HepG2 (cell line): Measurements from ENCODE around the gene HMGN4. TPM values are rescaled to one million over a fixed set of nuclear protein-coding genes. Genes with fewer than 3 reads are reported as not detected.

Experiments used
- ARID2 ChIP-seq: sonication (generic); formaldehyde crosslinking; IDR thresholded peaks from 2 replicates; pipeline ENCODE4 v1.8.1; 2022; ENCODE audit warnings: mild to moderate bottlenecking, missing genetic modification reagents, borderline replicate concordance
- CBX5 ChIP-seq: sonication (generic); formaldehyde crosslinking; IDR thresholded peaks from 2 replicates; pipeline ENCODE4 v1.4.0; 2020; ENCODE audit warnings: missing genetic modification reagents, borderline replicate concordance
- ELF3 ChIP-seq: IDR thresholded peaks from 2 replicates; pipeline ENCODE4 v1.6.1; 2016; ENCODE audit warnings: missing genetic modification reagents, missing compliant biosample characterization
- IKZF4 ChIP-seq: sonication (generic); formaldehyde crosslinking; IDR thresholded peaks from 2 replicates; pipeline ENCODE4 v1.5.1; 2020; ENCODE audit warnings: borderline replicate concordance, mild to moderate bottlenecking, low read depth, missing genetic modification reagents; ENCODE audit errors: not compliant biosample characterization
- IRF1 ChIP-seq: sonication (generic); formaldehyde crosslinking; IDR thresholded peaks from 2 replicates; pipeline ENCODE4 v1.4.0; 2020; ENCODE audit warnings: low read depth, mild to moderate bottlenecking, missing genetic modification reagents
- SP140L ChIP-seq: sonication (generic); formaldehyde crosslinking; IDR thresholded peaks from 2 replicates; pipeline ENCODE4 v1.4.0; 2020; ENCODE audit warnings: missing genetic modification reagents, borderline replicate concordance
- TEAD3 ChIP-seq: optimal IDR thresholded peaks from 2 replicates; pipeline ENCODE3; 2016; ENCODE audit warnings: borderline replicate concordance
- TP53 ChIP-seq: sonication (generic); formaldehyde crosslinking; conservative IDR thresholded peaks from 2 replicates; pipeline ENCODE4 v1.4.0; 2020; ENCODE audit warnings: missing genetic modification reagents
- YEATS4 ChIP-seq: sonication (generic); formaldehyde crosslinking; IDR thresholded peaks from 2 replicates; pipeline ENCODE4 v1.4.0; 2020; ENCODE audit warnings: missing genetic modification reagents, borderline replicate concordance
- ZBTB26 ChIP-seq: IDR thresholded peaks from 2 replicates; pipeline ENCODE4 v1.6.1; 2016; ENCODE audit warnings: missing compliant biosample characterization, missing genetic modification reagents, borderline replicate concordance
- ZNF558 ChIP-seq: sonication (generic); formaldehyde crosslinking; IDR thresholded peaks from 2 replicates; pipeline ENCODE4 v1.9.0; 2022; ENCODE audit warnings: mild to moderate bottlenecking, missing genetic modification reagents, borderline replicate concordance
- polyA plus RNA-seq, 8 experiments: library from polyadenylated mRNA; depleted of rRNA in 3 of 8; stranded (reverse) in 7 of 8; unstranded in 1 of 8; fragments of >200 nt; fragmentation: Illumina TruSeq in 4 of 8; extraction: Trizol in 4 of 8; gene quantifications; 2 replicates each; pipeline versions ENCODE4 v1.2.1 to v1.2.3, GENCODE V29; 2011 to 2016; ENCODE audit warnings: low read depth in 4 of 8, missing spikeins in 1 of 8, mixed read lengths in 1 of 8; ENCODE audit not compliant: insufficient read depth in 1 of 8
- total RNA-seq, 5 experiments: library from RNA; depleted of rRNA; stranded (reverse); fragments of >200 nt; fragmentation: Illumina TruSeq; extraction: Trizol; gene quantifications; 2 replicates each; pipeline ENCODE4 v1.2.3, GENCODE V29; 2016; ENCODE audit warnings: low read depth in 1 of 5
- TF ChIP-seq, protein P1 (sequence below): IDR thresholded peaks from 2 replicates; pipeline ENCODE4 v1.4.0; 2020; ENCODE audit warnings: mild to moderate bottlenecking, missing genetic modification reagents
- TF ChIP-seq, protein P2 (sequence below): sonication (generic); formaldehyde crosslinking; IDR thresholded peaks from 2 replicates; pipeline ENCODE4 v1.5.0; 2020; ENCODE audit warnings: mild to moderate bottlenecking, missing genetic modification reagents, borderline replicate concordance

The HMGN4 gene
- total and polyA plus RNA-seq, 2 of the 13 experiments (the other 11 are each of a cell fraction or from before 2014, with no cell fraction given), result 39.9 to 52.1 TPM

- TF ChIP-seq SP140L (CRISPR knock-in tag), result peak; percentile 66; the same call in 1 of the 2 replicates
- TF ChIP-seq, protein P1, sequence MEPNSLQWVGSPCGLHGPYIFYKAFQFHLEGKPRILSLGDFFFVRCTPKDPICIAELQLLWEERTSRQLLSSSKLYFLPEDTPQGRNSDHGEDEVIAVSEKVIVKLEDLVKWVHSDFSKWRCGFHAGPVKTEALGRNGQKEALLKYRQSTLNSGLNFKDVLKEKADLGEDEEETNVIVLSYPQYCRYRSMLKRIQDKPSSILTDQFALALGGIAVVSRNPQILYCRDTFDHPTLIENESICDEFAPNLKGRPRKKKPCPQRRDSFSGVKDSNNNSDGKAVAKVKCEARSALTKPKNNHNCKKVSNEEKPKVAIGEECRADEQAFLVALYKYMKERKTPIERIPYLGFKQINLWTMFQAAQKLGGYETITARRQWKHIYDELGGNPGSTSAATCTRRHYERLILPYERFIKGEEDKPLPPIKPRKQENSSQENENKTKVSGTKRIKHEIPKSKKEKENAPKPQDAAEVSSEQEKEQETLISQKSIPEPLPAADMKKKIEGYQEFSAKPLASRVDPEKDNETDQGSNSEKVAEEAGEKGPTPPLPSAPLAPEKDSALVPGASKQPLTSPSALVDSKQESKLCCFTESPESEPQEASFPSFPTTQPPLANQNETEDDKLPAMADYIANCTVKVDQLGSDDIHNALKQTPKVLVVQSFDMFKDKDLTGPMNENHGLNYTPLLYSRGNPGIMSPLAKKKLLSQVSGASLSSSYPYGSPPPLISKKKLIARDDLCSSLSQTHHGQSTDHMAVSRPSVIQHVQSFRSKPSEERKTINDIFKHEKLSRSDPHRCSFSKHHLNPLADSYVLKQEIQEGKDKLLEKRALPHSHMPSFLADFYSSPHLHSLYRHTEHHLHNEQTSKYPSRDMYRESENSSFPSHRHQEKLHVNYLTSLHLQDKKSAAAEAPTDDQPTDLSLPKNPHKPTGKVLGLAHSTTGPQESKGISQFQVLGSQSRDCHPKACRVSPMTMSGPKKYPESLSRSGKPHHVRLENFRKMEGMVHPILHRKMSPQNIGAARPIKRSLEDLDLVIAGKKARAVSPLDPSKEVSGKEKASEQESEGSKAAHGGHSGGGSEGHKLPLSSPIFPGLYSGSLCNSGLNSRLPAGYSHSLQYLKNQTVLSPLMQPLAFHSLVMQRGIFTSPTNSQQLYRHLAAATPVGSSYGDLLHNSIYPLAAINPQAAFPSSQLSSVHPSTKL (CRISPR knock-in tag), result peak; percentile 74
- no peak for TF ChIP-seq IRF1 (CRISPR knock-in tag)
- TF ChIP-seq ZNF558 (CRISPR knock-in tag), result peak; percentile 34; the same call in 1 of the 2 replicates
- no peak for TF ChIP-seq ARID2
- TF ChIP-seq YEATS4 (CRISPR knock-in tag), result peak; percentile 14
- peak; percentile 76; the same call in 1 of the 2 replicates for TF ChIP-seq TP53
- TF ChIP-seq CBX5 (CRISPR knock-in tag), result peak; percentile 77; the same call in 1 of the 2 replicates
- no peak for TF ChIP-seq IKZF4 (CRISPR knock-in tag)
- TF ChIP-seq TEAD3, result peak; percentile 34
- TF ChIP-seq ZBTB26 (CRISPR knock-in tag), result 0 out of 2 replicates have a peak, but pooled peaks have one; percentile 26
- TF ChIP-seq ELF3 (CRISPR knock-in tag), result peak; percentile 50; the same call in 1 of the 2 replicates
- TF ChIP-seq, protein P2, sequence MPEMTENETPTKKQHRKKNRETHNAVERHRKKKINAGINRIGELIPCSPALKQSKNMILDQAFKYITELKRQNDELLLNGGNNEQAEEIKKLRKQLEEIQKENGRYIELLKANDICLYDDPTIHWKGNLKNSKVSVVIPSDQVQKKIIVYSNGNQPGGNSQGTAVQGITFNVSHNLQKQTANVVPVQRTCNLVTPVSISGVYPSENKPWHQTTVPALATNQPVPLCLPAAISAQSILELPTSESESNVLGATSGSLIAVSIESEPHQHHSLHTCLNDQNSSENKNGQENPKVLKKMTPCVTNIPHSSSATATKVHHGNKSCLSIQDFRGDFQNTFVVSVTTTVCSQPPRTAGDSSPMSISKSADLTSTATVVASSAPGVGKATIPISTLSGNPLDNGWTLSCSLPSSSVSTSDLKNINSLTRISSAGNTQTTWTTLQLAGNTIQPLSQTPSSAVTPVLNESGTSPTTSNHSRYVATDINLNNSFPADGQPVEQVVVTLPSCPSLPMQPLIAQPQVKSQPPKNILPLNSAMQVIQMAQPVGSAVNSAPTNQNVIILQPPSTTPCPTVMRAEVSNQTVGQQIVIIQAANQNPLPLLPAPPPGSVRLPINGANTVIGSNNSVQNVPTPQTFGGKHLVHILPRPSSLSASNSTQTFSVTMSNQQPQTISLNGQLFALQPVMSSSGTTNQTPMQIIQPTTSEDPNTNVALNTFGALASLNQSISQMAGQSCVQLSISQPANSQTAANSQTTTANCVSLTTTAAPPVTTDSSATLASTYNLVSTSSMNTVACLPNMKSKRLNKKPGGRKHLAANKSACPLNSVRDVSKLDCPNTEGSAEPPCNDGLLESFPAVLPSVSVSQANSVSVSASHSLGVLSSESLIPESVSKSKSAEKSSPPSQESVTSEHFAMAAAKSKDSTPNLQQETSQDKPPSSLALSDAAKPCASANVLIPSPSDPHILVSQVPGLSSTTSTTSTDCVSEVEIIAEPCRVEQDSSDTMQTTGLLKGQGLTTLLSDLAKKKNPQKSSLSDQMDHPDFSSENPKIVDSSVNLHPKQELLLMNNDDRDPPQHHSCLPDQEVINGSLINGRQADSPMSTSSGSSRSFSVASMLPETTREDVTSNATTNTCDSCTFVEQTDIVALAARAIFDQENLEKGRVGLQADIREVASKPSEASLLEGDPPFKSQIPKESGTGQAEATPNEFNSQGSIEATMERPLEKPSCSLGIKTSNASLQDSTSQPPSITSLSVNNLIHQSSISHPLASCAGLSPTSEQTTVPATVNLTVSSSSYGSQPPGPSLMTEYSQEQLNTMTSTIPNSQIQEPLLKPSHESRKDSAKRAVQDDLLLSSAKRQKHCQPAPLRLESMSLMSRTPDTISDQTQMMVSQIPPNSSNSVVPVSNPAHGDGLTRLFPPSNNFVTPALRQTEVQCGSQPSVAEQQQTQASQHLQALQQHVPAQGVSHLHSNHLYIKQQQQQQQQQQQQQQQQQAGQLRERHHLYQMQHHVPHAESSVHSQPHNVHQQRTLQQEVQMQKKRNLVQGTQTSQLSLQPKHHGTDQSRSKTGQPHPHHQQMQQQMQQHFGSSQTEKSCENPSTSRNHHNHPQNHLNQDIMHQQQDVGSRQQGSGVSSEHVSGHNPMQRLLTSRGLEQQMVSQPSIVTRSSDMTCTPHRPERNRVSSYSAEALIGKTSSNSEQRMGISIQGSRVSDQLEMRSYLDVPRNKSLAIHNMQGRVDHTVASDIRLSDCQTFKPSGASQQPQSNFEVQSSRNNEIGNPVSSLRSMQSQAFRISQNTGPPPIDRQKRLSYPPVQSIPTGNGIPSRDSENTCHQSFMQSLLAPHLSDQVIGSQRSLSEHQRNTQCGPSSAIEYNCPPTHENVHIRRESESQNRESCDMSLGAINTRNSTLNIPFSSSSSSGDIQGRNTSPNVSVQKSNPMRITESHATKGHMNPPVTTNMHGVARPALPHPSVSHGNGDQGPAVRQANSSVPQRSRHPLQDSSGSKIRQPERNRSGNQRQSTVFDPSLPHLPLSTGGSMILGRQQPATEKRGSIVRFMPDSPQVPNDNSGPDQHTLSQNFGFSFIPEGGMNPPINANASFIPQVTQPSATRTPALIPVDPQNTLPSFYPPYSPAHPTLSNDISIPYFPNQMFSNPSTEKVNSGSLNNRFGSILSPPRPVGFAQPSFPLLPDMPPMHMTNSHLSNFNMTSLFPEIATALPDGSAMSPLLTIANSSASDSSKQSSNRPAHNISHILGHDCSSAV (CRISPR knock-in tag), result no peak
These were observed 17.1 kb upstream of the HMGN4 start (continued) for GRCh38 chr6:26520850-26521599.
